Hepatocyte (in vitro differentiated cells): ENCODE results near the gene ABI3BP. TPM values are rescaled to one million over a fixed set of nuclear protein-coding genes. Genes with fewer than 3 reads are reported as not detected.

Experiments
- DNase-seq: peaks from one replicate; pipeline ENCODE4 v3.0.0-alpha.2; 2016; ENCODE audit warnings: low spot score
- H2AFZ ChIP-seq: fragments of 200-600 bp; sonication (generic); 2 replicates; pipeline ENCODE4 v1.6.0; 2016; ENCODE audit warnings: antibody characterized with exemption, mild to moderate bottlenecking
- H3K27ac ChIP-seq: fragments of 200-600 bp; sonication (generic); 2 replicates; pipeline ENCODE4 v1.5.1; 2016; ENCODE audit warnings: mild to moderate bottlenecking
- H3K27me3 ChIP-seq: fragments of 200-600 bp; sonication (generic); 2 replicates; pipeline ENCODE4 v1.6.1; 2016
- H3K36me3 ChIP-seq: fragments of 200-600 bp; sonication (generic); replicated peaks from 2 replicates; pipeline ENCODE4 v1.5.1; 2016; ENCODE audit warnings: low read depth; ENCODE audit not compliant: insufficient read depth
- H3K4me1 ChIP-seq: fragments of 200-600 bp; sonication (generic); 2 replicates; pipeline ENCODE4 v1.5.1; 2016; ENCODE audit warnings: mild to moderate bottlenecking, moderate library complexity; ENCODE audit not compliant: insufficient read depth
- H3K4me2 ChIP-seq: fragments of 200-600 bp; sonication (generic); 2 replicates; pipeline ENCODE4 v1.6.0; 2016
- H3K4me3 ChIP-seq: fragments of 200-600 bp; sonication (generic); 2 replicates; pipeline ENCODE4 v1.5.1; 2016; ENCODE audit warnings: mild to moderate bottlenecking
- H3K79me2 ChIP-seq: fragments of 200-600 bp; sonication (generic); 2 replicates; pipeline ENCODE4 v1.6.0; 2017; ENCODE audit warnings: mild to moderate bottlenecking
- H3K9me2 ChIP-seq: fragments of 200-600 bp; sonication (generic); replicated peaks from 2 replicates; pipeline ENCODE4 v1.6.0; 2017; ENCODE audit warnings: mild to moderate bottlenecking; ENCODE audit not compliant: insufficient read depth
- H3K9me3 ChIP-seq: fragments of 200-600 bp; sonication (generic); 2 replicates; pipeline ENCODE4 v1.5.1; 2016; ENCODE audit warnings: low read depth, mild to moderate bottlenecking
- H4K20me1 ChIP-seq: fragments of 200-600 bp; sonication (generic); 2 replicates; pipeline ENCODE4 v1.6.0; 2016; ENCODE audit warnings: mild to moderate bottlenecking; ENCODE audit not compliant: insufficient read depth, poor library complexity, severe bottlenecking
- CTCF ChIP-seq: fragments of 200-600 bp; sonication (generic); IDR thresholded peaks from 2 replicates; pipeline ENCODE4 v1.5.1; 2016; ENCODE audit warnings: antibody characterized with exemption, mild to moderate bottlenecking; ENCODE audit not compliant: poor library complexity
- EZH2 ChIP-seq: fragments of 200-600 bp; sonication (generic); IDR thresholded peaks from 2 replicates; pipeline ENCODE4 v1.6.1; 2016; ENCODE audit warnings: antibody characterized with exemption, mild to moderate bottlenecking, borderline replicate concordance
- EZH2phosphoT487 ChIP-seq: fragments of 200-600 bp; sonication (generic); IDR thresholded peaks from one replicate; pipeline ENCODE4 v1.6.1; 2018; ENCODE audit warnings: antibody characterized with exemption, mild to moderate bottlenecking, low read depth, moderate library complexity; ENCODE audit not compliant: unreplicated experiment, severe bottlenecking
- WGBS: methylation state at CpG from one replicate; pipeline ENCODE4 v1.1.6; 2016; ENCODE audit warnings: low lambda C conversion rate; ENCODE audit errors: missing lambda C conversion rate; 5-methylcytosine and 5-hydroxymethylcytosine counted together
- polyA plus RNA-seq: library from polyadenylated mRNA; unstranded; fragments of >200 nt; fragmentation: Nextera tagmentation; extraction: Ambion mirVana; gene quantifications from 2 replicates; pipeline ENCODE4 v1.2.1, GENCODE V29; 2016
- total RNA-seq: library from RNA; depleted of rRNA; stranded (reverse); fragments of >200 nt; gene quantifications from 2 replicates; pipeline ENCODE4 v1.2.3, GENCODE V29; 2014

ABI3BP gene
- total and polyA plus RNA-seq, 2 experiments from 2014 or later = 10.4 to 18.6 TPM

- no peak overlapping the region for H3K27ac ChIP-seq
- H3K9me3 ChIP-seq = no peaks in the 10 kb centered on the region
- TF ChIP-seq EZH2 (no peak), EZH2phosphoT487 (no peak), CTCF (no peak)
- peaks cover 7% of the 10 kb centered on the region for H3K36me3 ChIP-seq
- H4K20me1 ChIP-seq = peaks cover 55% of the 10 kb centered on the region
- no peaks in the 10 kb centered on the region for H3K9me2 ChIP-seq
- H2AFZ ChIP-seq = no peak overlapping the region
- H3K27me3 ChIP-seq = no peaks in the 10 kb centered on the region
- H3K4me2 ChIP-seq = no peak overlapping the region
- H3K4me1 ChIP-seq = no peaks in the 10 kb centered on the region
- WGBS = 83% methylated on average over 3 of the region's 3 CpGs
- no peak overlapping the region for H3K4me3 ChIP-seq
- no peak for DNase-seq
- H3K79me2 ChIP-seq = peaks cover 90% of the 10 kb centered on the region
These were observed 262.7 kb downstream of the ABI3BP start for GRCh38 chr3:100730524-100730923.

- no peaks in the 10 kb centered on the region for H3K9me2 ChIP-seq
- no peak overlapping the region for H3K4me3 ChIP-seq
- H3K4me1 ChIP-seq = no peaks in the 10 kb centered on the region
- peaks cover 7% of the 10 kb centered on the region for H3K36me3 ChIP-seq
- H4K20me1 ChIP-seq = peaks cover 36% of the 10 kb centered on the region
- H3K4me2 ChIP-seq = no peak overlapping the region
- TF ChIP-seq EZH2 (no peak), CTCF (no peak), EZH2phosphoT487 (no peak)
- 81% methylated on average over 1 of the region's 1 CpG for WGBS
- H3K9me3 ChIP-seq = no peaks in the 10 kb centered on the region
- no peaks in the 10 kb centered on the region for H3K27me3 ChIP-seq
- no peak overlapping the region for H3K27ac ChIP-seq
- peaks cover 87% of the 10 kb centered on the region for H3K79me2 ChIP-seq
- DNase-seq = no peak
- no peak overlapping the region for H2AFZ ChIP-seq
These were observed 266.5 kb downstream of the ABI3BP start for GRCh38 chr3:100726706-100727105.

DNA sequence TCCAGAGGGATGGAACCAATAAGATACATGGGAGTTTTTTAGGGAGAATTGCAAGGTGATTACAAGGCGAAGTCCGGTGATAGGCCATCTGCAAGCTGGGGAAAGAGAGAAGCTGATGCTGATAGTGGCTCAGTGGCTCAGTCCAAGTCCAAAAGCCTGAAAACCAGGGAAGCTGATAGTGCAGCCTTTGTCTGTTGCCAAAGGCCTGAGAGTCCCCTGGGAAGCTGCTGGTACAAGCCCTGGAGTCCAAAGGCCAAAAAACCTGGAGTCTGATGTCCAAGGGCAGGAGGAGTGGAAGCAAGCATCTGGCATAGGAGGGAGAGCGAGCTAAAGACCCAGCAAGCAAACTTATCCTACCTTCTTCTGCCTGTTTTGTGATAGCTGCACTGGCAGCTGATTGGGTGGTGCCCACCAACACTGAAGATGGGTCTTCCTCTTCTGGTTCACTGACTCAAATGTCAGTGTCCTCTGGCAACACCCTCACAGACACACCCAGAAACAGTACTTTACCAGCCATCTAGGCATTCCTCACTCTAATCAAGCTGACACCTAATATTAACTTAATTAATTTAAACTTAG is 267.2 kb downstream of the ABI3BP start:
- Histone ChIP-seq H3K27me3 (no peaks in the 10 kb centered on the region), H3K27ac (no peak overlapping the region), H3K4me2 (no peak overlapping the region), H2AFZ (no peak overlapping the region), H3K9me2 (no peaks in the 10 kb centered on the region), H3K36me3 (peaks cover 7% of the 10 kb centered on the region), H3K9me3 (no peaks in the 10 kb centered on the region), H3K79me2 (peaks cover 87% of the 10 kb centered on the region), H3K4me3 (no peak overlapping the region), H4K20me1 (peaks cover 39% of the 10 kb centered on the region), H3K4me1 (no peaks in the 10 kb centered on the region)
- no peak for TF ChIP-seq EZH2phosphoT487
- no peak for TF ChIP-seq CTCF
- TF ChIP-seq EZH2 = no peak
- peak; percentile 26 for DNase-seq
- 92% methylated on average over 3 of the region's 3 CpGs for WGBS
